ENCODE data around the gene SLC6A6. TPM values are rescaled to one million over a fixed set of nuclear protein-coding genes. Genes with fewer than 3 reads are reported as not detected.
A peak's percentile ranks its signal among the peaks of the same experiment; 100 is the strongest.

The SLC6A6 gene
- polyA plus RNA-seq (ENCODE audit: insufficient read length in 3 of 3) = 10 to 100 TPM; 16.7 to 27.5 (median 22.6) TPM
- long read RNA-seq, donor 1, full-length matches to known transcripts = 2 of 2 reads
- long read RNA-seq, donor 1, partial matches to known transcripts = 0 of 2 reads
- long read RNA-seq, donor 1, other reads (novel, unspliced or antisense) = 0 of 2 reads
- long read RNA-seq, donor 2, full-length matches to known transcripts = 3 of 3 reads
- long read RNA-seq, donor 2, partial matches to known transcripts = 0 of 3 reads
- long read RNA-seq, donor 2, other reads (novel, unspliced or antisense) = 0 of 3 reads
- long read RNA-seq, donor 3, partial matches to known transcripts = 0 of 1 reads
- long read RNA-seq, donor 3, other reads (novel, unspliced or antisense) = 0 of 1 reads
- long read RNA-seq, donor 4, partial matches to known transcripts = 0 of 2 reads
- long read RNA-seq, donor 4, other reads (novel, unspliced or antisense) = 0 of 2 reads
- long read RNA-seq, donor 5, full-length matches to known transcripts = 1 of 1 reads
- long read RNA-seq, donor 5, partial matches to known transcripts = 0 of 1 reads
- long read RNA-seq, donor 5, other reads (novel, unspliced or antisense) = 0 of 1 reads
- long read RNA-seq, donor 6, partial matches to known transcripts = 0 of 1 reads
- long read RNA-seq, donor 6, other reads (novel, unspliced or antisense) = 0 of 1 reads
- long read RNA-seq, donor 7, full-length matches to known transcripts = 2 of 2 reads
- long read RNA-seq, donor 7, partial matches to known transcripts = 0 of 2 reads
- long read RNA-seq, donor 7, other reads (novel, unspliced or antisense) = 0 of 2 reads
- long read RNA-seq, donor 8, partial matches to known transcripts = 0 of 2 reads
- long read RNA-seq, donor 8, other reads (novel, unspliced or antisense) = 0 of 2 reads
- long read RNA-seq, donor 9, full-length matches to known transcripts = 1 of 1 reads
- long read RNA-seq, donor 9, partial matches to known transcripts = 0 of 1 reads
- long read RNA-seq, donor 9, other reads (novel, unspliced or antisense) = 0 of 1 reads
- long read RNA-seq, donor 10, full-length matches to known transcripts = 3 of 3 reads
- long read RNA-seq, donor 10, partial matches to known transcripts = 0 of 3 reads
- long read RNA-seq, donor 10, other reads (novel, unspliced or antisense) = 0 of 3 reads
- long read RNA-seq, donor 11, partial matches to known transcripts = 0 of 1 reads
- long read RNA-seq, donor 11, other reads (novel, unspliced or antisense) = 0 of 1 reads
- long read RNA-seq, donor 12, full-length matches to known transcripts = 6 of 6 reads
- long read RNA-seq, donor 12, partial matches to known transcripts = 0 of 6 reads
- long read RNA-seq, donor 12, other reads (novel, unspliced or antisense) = 0 of 6 reads
- long read RNA-seq, donor 13, full-length matches to known transcripts = 1 of 1 reads
- long read RNA-seq, donor 13, partial matches to known transcripts = 0 of 1 reads
- long read RNA-seq, donor 13, other reads (novel, unspliced or antisense) = 0 of 1 reads
- long read RNA-seq, donor 14 = 0 reads
- long read RNA-seq, donor 15, full-length matches to known transcripts = 2 of 2 reads
- long read RNA-seq, donor 15, partial matches to known transcripts = 0 of 2 reads
- long read RNA-seq, donor 15, other reads (novel, unspliced or antisense) = 0 of 2 reads
- long read RNA-seq, donor 16, full-length matches to known transcripts = 3 of 21 reads
- long read RNA-seq, donor 16, partial matches to known transcripts = 18 of 21 reads
- long read RNA-seq, donor 16, other reads (novel, unspliced or antisense) = 0 of 21 reads

DNA sequence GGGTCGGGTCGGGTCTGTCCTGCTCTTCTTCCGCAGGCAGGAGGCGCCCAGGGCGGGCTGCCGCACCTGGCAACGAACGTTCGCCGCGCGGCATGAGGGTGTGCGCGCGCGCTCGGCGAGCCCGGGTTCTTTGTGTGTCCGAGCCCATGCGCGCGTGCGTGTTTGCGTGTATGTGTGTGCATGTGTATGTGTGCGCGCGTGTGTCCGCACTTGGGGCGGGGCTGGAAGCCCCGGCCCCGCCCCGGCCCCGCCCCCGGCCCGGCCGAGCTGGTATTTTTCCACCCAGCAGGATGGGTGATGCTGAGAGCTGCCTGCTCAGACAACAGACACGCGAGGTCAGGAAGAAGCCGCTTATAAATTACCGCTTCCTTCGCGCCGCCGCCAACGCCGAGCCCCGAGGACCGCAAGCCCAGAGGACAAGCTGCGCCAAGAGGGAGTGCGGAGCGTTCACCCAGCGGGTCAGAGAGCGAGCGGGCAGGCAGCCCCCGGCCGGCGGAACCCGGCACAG, at the start of gene SLC6A6:
SLC6A6 (plus strand) TSS at position 303 of the 508 bp plus-strand sequence. CDS start 41,029 bp downstream, outside the sequence.
- peak; percentile 94 for DNase-seq

DNA sequence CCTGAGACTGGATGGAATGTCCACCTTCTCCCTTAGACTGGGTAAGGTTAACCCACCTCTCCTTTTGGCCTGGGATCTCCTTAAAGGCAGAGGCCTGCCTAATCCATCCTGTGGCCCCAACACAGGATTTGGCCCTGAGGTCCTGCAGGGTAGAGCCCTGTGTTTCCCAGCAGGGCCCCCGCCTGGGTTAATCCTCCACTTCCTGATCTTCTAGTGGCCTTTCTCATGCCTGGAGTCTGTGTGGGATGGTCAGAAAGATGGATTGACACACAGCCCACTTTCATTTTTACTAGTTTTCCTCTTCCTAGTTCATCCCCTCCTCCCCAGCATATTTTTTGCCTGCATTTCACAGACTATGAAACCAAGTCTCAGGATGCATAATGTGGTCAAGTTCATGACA, 48.9 kb upstream of the SLC6A6 start:
- DNase-seq = no peak

- DNase-seq = no peak
Observed at GRCh38 chr3:14357463-14357862, 44.9 kb upstream of the SLC6A6 start.

GRCh38 chr3:14358426-14359211, 43.8 kb upstream of the SLC6A6 start:
- peak; percentile 31 for DNase-seq

- DNase-seq = no peak
Observed at GRCh38 chr3:14359348-14359747, 43.1 kb upstream of the SLC6A6 start.

DNA sequence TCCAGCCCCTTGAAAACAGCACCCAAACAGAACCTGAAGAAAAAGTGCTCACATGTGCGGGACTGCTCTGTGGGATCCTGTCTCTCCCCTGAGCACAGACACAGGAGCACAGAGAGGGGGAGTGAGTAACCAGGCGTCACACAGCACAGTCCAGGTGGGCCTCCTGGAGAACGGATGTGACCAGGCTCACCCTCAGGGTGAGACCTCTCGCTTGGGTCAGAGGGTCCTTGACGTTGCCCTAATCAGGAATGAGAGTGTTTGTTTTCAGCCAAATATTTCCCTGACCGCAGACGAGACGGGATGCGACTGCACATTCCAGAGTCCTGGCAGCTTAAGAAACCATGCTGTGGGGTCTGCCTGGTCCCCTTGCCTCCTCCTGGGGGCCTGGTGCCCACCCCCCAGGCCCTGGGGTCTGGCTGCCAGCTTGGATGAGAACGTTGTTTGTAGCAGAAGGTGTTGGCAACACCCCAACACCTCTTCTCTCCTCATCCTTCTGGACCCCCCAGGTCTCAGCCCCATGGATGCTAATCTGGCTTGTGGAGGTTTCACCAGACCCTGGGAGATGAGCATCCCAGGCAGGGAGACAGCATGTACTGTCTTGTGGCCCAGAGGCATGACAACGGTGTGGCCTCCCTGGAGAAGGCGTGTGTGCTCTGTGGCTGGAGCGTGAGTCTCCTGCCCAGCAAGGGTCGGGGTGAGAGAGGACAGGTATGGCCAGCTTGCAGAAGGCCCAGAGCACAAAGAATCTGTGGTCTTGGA, 42.1 kb upstream of the SLC6A6 start:
- no peak for DNase-seq

GRCh38 chr3:14361068-14361677, 41.2 kb upstream of the SLC6A6 start:
- no peak for DNase-seq

DNA sequence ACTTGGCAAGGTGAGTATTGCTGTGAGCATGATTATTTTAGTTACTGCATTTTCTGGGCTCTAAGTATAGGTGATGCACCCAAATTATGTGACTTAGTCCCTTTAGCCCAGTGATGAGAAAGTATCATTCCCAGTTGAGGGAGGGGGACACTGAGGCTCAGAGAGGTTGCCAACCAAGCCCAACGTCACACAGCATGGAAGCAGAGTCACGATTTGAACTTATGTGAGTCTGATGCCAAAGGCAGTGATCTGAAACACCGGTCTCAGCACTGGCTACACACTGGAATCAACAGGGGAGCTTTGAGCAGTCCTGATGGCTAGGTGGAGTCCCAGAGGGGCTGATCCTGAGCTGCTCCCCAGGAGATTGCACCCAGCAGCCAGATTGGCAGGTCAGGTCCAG, 39.5 kb upstream of the SLC6A6 start:
- DNase-seq = no peak

DNA sequence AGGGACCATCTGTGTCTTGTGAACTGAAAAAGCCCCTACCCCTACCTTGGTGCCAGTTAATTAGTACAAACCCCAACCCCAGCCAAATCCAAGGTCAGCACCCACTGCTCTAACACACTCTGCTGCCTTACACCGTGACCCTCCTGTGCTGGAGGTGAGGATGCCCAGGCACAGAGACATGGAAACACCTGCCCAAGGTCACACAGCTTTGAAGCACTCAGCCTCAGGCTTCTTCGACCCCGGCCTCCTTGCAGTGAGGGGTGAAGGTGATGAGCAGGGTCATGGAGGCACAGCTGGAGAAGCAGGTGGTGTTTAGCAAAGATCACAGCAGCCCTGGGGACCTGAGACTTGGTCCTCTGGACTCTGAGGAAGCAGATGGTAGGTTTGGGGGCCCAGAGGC, 39.0 kb upstream of the SLC6A6 start:
- DNase-seq = no peak

GRCh38 chr3:14363991-14364390, 38.4 kb upstream of the SLC6A6 start:
- no peak for DNase-seq

GRCh38 chr3:14364580-14365292, 37.7 kb upstream of the SLC6A6 start:
- DNase-seq = no peak

GRCh38 chr3:14366248-14366647, 36.2 kb upstream of the SLC6A6 start:
- DNase-seq = no peak

DNA sequence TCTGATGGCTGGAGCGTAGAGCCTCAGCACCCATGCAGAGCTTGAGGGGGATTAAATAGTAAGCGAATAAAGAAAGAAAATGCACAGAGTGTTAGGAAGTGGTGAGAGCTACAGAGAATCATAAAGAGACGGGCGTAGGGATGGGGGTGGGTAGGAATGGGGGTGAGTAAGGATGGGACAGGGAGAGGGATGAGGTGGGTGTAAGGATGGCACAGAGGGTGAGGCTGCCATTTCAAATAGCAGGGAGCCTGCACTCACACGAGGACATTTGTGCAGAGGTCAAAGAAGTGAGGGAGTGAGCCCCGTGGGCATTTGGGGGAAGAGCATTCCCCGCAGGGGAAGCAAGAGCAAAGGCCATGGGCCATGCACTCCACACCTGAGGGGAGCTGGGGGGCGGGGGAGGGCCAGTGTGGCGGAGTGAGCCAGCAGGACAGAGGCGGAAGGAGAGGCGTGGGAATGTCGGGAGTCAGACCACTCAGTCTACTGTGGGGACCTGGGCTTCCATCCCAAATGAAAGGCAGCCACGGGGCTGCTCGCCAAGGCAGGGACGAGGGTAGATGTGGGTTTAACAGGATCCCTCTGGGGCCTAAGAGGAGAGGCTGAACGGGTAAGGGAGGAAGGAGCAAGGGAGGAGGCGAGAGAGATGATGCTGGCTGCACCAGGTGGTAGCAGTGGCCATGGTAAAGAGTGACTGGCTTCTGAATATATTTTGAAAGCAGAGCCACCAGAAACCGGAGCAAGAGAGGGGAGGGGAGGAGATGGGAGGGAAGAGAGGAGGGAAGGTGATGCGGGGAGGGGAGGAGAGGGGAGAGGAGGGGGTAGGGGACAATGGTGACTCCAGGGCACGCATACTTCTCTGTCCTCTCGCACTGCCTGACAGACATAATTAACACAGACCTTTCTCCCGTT, 35.2 kb upstream of the SLC6A6 start:
- no peak for DNase-seq

- no peak for DNase-seq
Observed at GRCh38 chr3:14368146-14368545, 34.3 kb upstream of the SLC6A6 start.

DNA sequence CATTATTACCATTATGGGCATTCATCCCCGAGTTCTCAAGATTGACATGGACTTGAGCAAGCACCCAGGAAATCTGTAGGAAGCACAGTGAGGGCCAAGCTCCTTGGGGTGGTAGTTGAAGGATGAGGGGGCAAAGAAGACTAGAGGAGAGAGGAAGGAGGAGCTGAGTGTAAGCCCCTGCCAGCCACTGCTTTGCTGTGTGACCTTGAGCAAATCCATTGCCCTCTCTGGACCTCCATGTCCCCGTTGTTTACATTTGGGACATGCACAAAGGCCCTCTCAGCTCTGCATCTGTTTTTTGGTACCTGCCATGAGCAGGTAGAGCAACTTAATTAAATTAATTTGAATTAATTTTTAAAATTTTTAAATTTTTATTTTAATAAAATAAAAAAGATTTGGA, 33.5 kb upstream of the SLC6A6 start:
- no peak for DNase-seq
